Stimulated activated CD4-positive, alpha-beta T cell treated with anti-CD3 and anti-CD28 coated beads, Interleukin-15, amount 100 ng/mL, for 48 hours (primary cell): ENCODE measurements around the gene KRTAP19-7.

Source experiments
- DNase-seq, 2 donors: peaks; one replicate each; pipeline ENCODE4 v3.0.0-alpha.2; 2020; ENCODE audit warnings: low read depth in 2 of 2

Gene KRTAP19-7, protein sequence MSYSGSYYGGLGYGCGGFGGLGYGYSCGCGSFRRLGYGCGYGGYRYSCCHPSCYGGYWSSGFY

GRCh38 chr21:30561264-30561895, at the start of gene KRTAP19-7:
Gene KRTAP19-7, minus strand, starts transcription at chr21:30561314. Its CDS starts 25 bp downstream, at chr21:30561289.
- DNase-seq = no peak

DNA sequence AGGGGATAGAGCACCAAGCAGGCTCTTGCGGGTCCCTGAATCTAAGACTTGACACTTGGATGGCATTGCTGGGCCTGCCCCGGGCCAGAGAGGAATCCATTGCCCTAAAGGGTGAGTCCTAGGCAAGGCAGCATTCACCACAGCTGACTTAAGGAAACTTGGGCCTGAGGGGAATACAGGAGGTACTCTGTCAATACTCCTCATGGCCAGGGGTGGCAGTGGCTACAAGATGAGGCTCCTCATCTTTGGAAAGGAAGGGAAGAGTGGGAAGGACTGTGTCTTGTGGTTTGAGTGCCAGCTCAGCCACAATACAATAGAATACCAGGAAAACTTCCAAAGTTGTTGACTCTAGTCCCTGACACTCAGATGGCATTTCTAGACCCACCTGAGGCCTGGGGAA, 44.9 kb upstream of the KRTAP19-7 start:
- no peak for DNase-seq

DNA sequence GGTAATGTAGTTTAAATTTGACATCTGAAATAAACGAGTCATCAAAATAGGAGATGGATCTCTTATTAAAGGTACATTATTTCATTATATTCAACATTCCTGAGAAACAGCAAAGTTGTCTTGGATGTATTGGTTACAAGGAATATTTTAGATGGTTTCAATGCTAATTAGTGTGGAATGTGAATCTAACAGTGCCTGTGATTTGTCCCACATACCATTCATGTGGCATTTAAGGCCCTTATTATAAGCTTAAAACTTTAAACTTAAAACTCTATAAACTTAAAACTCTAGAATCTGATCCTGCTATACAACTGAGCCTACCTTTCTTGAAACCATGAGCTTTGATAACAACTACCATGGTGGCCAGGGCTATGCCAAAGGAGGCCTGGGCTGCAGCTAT, 39.7 kb upstream of the KRTAP19-7 start, which contains the start of gene KRTAP22-1:
Gene KRTAP22-1 (plus strand): TSS at position 301 of the 400 bp plus-strand sequence.
- no peak for DNase-seq

DNA sequence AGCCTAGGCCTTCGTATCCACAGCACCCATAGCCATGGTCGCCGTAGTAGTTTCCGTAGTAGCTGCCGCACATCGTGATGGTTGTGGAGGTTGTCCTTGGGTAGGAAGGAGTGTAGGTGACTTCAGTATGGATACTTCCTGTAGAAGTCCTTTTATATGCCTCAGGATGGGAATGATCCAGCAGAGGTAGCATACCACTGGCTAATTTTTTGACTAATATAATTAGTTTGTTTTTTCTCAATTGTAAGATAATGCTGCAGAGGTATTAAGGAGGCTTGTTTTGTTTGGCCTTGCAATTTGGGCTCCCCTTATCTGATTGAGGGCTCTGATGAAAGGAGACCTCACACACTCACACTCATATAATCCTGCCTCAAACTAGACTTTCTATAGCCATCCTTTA, 37.7 kb upstream of the KRTAP19-7 start, which contains the start of gene KRTAP6-2:
Gene KRTAP6-2 (minus strand): TSS at position 101 of the 400 bp plus-strand sequence. CDS start 28 bp downstream, at position 73.
- no peak for DNase-seq

- DNase-seq = no peak
These were observed 31.0 kb upstream of the KRTAP19-7 start, which contains the start of gene KRTAP6-3 for GRCh38 chr21:30592140-30592539. Gene KRTAP6-3, plus strand, starts transcription at chr21:30592440. Its CDS starts 6 bp downstream, at chr21:30592446.

GRCh38 chr21:30590297-30590696, 29.2 kb upstream of the KRTAP19-7 start, which contains the start of gene KRTAP22-2:
Gene KRTAP22-2, minus strand, starts transcription at chr21:30590397.
- DNase-seq = no peak

GRCh38 chr21:30582870-30583269, 21.8 kb upstream of the KRTAP19-7 start:
- no peak for DNase-seq

GRCh38 chr21:30580132-30580531, 19.0 kb upstream of the KRTAP19-7 start:
- no peak for DNase-seq

DNA sequence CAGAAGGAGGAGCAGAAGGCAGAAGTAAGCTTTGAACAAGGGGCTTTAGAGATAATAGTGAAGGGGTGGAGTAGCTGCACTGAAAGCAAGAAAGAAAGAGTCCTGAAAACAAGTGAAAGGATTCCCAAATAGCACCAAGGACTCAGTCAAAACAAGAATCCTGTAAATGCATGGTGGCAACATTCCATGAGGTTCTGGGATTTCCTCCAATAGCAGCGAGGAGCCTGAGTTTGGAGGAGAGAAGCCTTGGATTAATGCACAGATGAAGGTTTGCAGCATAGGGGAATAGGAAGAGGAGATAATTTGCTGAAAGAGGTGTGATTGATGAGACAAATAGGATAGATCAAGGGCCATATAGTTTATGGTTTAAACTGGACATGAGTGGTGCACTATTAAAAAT, 18.2 kb upstream of the KRTAP19-7 start:
- no peak for DNase-seq

- no peak for DNase-seq
These were observed 16.7 kb upstream of the KRTAP19-7 start for GRCh38 chr21:30577766-30578165.

GRCh38 chr21:30567617-30568016, 6.5 kb upstream of the KRTAP19-7 start:
- DNase-seq = no peak

- DNase-seq = no peak
These were observed 2.5 kb upstream of the KRTAP19-7 start for GRCh38 chr21:30563630-30564029.

DNA sequence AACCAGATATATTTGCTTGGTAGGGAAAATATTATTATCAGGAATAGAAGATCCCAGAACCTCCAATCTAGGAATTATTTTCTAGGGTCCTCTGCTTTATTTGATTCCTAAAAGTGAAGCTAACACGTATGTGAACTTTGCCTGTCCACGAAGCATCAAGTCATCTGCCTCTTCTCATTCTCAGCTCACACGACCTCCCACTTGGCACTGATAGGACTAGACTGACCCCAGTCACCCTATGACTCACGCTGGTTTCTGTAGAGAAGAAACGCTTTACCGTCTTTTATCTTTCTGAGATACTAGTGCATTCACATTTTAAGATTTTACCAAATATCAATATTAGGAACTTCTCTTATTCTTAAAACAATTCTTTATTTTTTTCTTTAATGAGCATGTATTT, 2.0 kb upstream of the KRTAP19-7 start:
- DNase-seq = no peak

GRCh38 chr21:30561957-30562356, 843 bp upstream of the KRTAP19-7 start:
- no peak for DNase-seq

- DNase-seq = no peak
These were observed 6.0 kb downstream of the KRTAP19-7 start for GRCh38 chr21:30555095-30555494.

DNA sequence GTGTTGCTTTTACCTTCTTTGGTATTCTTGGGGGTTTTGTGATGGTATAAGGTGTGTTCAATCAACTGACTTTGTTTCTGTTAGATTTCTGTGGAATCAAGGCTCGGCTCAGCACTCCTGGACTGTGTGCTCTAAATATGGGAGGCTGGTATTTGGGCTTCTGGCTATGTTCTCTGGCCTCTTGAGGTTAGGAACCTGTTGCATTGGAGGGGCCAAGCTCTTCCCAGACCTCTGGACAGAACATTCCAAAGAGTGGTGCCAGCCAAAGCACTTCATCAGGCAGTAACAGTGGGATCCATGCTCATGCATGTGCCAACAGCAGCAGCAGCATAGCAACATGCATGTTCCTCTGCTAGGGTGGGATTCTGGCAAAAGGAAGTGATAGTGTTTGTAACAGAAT, 8.3 kb downstream of the KRTAP19-7 start:
- no peak for DNase-seq

- DNase-seq = no peak
These were observed 19.4 kb downstream of the KRTAP19-7 start, which contains the start of gene KRTAP19-6 for GRCh38 chr21:30541764-30542163. Gene KRTAP19-6, minus strand, starts transcription at chr21:30541864. Its CDS starts 31 bp downstream, at chr21:30541833.

DNA sequence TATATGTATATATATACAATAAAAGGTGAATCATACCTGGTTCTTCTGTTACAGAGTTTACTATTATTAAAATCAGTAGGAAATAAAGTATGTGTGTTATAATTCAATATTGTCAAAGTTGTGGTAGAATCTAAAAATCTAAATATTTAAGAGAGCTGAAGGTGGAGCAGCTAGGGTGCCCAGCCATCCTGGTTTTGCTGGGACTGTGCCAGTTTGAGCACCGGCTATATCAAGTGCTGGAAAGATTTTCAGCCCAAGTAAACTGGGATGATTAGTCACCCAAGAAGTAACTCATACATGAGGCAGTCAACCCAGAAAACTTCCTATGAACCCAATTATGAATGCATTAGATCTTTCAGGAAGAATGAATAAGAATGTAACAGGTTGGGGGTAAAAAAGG, 42.2 kb downstream of the KRTAP19-7 start:
- no peak for DNase-seq

DNA sequence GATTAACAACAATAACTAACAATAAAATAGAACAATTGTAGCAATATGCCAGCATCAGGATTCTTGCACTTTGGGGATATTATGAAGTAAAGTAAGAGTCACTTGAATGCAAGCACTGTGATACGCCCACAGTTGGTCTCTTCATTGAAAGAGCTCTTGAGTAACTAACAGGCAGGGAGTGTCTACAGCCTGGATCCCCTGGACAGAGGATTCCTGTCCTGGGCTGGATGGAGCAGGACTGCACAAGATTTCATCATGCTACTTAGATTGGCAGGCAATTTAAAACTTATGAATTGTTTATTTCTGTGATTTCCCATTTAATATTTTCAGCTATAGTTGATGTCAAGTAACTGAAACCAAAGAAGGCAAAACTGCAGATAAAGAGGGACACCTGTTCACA, 45.4 kb downstream of the KRTAP19-7 start:
- DNase-seq = no peak
